HL-60/S4 treated with phorbol 12-myristate 13-acetate at 8.2 ng/mL for 4 days and 3 days (cell line): ENCODE data around the gene SYNDIG1.

ENCODE experiments used
- in situ Hi-C: fragments of 300-500 bp; cut with MboI; formaldehyde crosslinking; loops from 2 replicates; pipeline ENCODE4 v1.15.0; 2022; ENCODE audit warnings: low sequenced_read_pairs

SYNDIG1 gene

DNA sequence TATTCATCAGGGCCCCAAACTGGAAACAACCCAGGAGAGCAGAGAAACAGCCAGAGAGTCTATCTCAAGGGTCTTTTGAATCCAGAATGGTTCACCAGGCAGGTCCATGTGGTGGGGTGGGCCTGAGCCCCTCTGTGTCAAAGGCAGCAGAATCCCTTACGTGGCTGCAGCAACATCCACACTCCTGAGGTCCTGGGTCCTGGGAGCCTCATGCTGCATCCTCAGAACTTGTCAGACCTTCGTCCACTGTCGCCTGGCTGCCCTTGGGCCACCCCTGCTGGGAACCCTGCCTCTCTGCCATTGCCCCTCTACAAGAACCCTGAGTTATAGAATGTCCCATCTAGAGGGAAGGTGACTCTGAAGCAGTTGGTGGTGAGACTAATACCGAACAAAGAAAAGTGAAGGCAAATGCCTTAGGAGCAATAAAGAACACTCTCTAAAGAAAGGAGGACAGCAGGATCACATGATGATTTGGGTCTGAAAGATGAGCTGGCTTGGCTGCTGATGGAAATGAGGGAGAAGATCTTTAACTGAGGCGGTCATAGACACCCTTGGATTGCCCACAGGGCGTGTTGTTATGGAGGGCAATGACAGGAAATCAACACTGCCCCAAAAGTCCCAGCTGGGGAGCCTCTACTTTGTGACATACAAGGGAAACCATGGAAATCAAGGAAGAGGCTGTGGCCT, 161.2 kb downstream of the SYNDIG1 start:
- in situ Hi-C loops, result no loop called here

DNA sequence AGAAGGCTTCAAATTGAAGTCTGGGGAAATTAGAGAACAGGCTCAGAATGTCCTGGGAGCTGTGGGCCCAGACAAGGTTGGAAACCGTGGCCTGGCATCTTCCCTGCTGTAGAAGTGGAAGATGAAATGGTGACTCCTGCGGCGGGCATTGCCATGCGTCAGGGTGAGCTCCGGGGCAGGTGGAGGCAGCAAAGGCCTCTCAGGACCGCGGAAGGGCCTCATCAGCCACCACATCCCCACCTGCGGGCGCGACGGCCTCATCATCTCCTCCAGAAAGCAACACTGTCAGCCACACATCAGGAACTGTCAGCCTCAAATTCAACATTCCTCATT, 161.7 kb downstream of the SYNDIG1 start:
- in situ Hi-C loops, result no loop called here

DNA sequence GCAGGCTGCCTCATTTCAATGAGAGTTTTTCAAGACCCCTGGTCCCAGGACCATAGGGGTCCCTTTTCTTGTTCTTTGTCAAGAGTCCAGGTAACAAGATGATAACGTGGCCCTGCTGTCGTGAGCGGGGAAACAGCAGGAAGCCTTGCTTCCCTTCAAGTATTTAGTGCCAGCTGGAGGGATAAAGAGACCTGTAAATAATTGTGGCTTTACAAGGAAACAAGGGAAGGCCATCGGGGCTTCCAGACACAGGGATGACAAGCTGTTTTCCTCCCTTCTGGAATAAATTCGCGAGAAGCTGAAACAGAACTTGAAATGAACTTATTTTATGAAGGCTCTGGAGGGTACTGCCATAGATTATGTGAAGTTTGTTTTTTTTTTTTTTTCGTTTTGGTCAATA, 163.2 kb downstream of the SYNDIG1 start:
- in situ Hi-C loops, result no loop called here

DNA sequence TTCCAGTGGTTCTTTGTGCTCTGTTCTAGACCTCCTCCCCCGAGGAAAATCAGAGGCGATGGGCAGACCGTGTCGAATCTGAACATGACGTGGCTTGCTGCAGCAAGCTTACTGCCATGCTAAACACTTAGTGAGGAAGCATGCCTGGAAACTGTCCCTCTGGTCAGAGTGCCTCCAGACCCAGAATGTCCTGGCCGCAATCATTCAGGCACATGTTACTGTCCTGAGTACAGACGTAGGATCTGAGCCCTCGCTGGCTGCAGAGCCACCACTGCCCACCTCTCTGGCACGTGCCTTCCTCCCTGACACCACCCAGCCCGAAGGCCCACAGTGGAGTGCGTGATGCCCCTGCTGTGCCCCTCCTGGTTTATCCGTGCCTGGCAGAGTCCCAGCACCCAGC, 163.6 kb downstream of the SYNDIG1 start:
- in situ Hi-C loops, result no loop called here

DNA sequence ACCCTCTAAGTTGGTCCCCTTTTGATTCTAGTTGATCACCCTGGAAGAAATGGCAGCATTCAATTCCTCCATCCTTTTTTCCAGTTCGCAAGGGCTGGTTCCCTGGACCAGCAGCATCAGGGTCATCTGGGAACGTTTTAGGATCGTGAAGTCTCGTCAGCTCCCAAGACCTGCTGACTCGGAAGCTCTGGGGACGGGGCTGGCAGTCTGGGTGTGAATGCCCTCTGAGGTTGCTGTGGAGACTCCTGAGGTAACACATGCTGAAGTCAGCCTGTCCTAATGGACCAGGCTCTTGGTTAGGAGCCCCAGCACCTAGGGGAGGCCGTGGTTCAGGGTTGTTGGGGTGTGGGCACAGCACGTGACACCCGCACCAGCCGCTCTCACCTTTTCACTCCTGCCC, 164.1 kb downstream of the SYNDIG1 start:
- in situ Hi-C loops, result no loop called here

DNA sequence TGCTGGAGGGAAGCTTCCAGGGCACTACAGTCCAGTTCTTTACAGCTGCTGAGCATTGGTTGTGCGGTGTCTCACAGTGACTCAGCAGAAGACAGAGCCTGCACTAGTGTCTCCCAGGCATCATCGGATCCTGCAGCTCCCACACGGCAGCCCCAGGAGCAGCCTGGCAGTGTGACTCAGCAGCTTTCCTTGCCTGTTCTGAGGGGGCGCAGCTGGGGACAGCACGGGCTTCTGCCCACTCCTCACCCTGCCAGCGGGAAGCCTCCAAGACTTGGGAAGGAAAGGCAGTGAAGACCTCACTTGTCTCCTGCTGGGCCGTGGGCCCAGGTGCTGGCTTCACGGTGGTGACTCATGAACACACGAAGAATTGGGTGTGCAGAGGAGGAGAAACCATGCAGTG, 165.4 kb downstream of the SYNDIG1 start:
- in situ Hi-C loops, result no loop called here

DNA sequence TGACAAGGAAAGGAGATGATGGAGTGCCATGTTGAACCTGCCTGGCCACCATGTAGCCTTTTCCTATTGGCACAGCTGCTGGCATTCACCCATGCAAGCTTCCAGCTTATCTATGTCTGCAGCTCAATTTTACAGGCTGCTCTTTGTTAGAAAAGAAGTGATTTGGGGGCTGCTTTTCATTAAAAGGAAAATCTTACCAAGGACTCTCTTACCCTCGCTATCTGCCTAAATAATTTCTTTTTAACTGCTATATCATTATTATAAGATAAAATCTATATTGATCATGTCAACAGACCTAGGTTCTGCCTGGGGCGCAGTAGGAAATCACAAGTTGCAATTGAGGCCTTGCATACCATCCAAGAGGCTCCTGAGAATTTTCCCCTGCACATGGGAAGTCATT, 167.2 kb downstream of the SYNDIG1 start:
- in situ Hi-C loops, result no loop called here

DNA sequence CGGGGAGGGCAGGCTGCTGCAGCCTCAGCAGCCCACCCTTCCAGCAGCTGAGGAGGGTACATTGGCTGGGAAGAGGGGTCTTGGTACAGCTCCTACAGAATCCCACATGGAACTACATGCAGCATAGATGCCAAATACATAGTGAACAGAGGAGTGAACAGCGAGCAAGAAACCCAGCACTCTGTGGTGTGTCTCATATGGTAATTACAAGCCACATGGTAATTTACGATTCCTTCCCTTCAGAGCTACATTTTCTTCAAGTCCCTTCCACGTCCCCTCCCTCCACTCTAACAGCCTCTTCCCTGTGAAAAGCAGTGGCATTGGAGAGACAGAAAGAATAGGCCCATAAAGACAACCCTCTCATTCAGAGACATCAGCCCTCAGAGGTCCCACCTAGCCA, 167.7 kb downstream of the SYNDIG1 start:
- in situ Hi-C loops, result no loop called here

DNA sequence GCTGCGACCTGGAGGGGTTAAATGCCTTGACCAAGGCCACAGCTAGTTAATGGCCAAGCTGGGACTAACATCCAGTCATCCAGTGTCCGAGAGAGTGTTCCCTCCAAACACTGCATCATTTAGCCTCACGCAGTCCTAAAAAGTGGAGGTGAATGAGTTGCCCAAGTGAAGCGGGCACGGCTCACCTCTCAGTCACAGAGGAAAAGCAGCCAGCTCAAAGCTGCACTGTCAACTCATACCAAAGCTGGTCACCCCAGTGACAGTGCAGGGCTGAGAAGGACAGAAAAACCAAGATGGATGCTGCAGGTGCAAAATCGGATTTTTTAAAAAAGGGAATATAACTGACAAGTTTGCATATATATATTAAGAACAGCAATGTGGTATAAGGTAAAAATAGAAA, 168.5 kb downstream of the SYNDIG1 start:
- in situ Hi-C loops, result no loop called here

DNA sequence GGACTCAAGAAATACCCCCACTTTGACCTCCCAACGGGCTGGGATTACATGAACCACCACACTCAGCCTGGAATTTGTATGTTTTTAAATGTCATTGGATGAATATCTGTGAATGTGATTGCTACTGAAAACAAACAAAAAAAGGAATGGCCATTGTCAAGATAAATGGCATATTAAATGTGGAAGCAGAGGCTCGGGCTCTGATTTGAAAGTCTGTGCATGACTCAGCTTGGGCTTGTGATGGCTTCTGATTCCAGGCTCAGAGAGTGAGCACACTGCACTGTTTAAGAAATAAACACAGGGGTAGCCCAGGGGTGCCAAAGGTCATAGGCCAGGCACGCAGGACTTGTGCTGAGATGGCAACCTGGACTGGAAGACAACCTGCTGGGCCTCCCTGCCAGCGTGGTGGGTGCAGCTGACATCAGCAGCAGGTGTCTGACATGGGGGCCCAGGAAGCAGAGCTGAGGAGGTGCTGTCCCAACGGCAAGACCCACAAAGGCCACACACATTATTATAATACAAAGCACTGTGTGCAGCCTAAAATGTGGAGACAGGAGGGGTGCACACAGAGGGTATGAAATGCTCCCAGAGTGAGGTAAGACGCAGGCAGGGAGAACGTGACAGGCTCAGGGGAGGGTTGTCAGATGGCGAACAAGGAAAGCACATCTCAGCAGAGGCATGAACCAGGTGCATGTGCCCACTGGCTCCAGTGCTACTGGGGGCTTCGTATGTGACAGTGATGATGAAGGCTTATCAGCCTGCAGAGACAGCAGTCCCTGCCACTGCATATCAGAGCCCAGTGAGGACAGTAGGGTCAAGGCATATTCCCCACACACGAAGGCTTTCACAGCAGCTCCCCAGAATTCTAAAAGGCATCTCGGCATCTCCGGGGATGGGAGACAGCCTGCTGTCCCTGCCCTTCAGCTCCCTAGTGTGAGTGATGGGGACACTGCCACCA, 169.4 kb downstream of the SYNDIG1 start:
- in situ Hi-C loops, result no loop called here

DNA sequence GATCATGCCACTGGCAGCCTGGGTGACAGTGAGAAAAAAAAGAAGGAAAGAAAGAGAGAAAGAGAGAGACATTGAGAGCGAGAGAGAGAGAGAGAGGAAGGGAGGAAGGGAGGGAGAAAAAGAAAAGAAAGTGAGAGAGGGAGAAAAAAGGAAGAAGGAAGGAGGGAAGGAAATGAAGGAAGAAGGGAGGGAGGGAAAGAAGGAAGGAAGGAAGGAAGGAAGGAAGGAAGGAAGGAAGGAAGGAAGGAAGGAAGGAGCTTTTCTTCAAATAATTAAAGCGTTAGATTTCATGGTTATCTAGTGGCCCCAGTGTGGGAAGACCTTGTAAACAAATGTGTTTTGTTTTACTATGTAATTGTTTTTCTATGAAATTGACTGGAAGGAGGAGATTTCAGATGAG, 170.8 kb downstream of the SYNDIG1 start:
- in situ Hi-C loops, result no loop called here

DNA sequence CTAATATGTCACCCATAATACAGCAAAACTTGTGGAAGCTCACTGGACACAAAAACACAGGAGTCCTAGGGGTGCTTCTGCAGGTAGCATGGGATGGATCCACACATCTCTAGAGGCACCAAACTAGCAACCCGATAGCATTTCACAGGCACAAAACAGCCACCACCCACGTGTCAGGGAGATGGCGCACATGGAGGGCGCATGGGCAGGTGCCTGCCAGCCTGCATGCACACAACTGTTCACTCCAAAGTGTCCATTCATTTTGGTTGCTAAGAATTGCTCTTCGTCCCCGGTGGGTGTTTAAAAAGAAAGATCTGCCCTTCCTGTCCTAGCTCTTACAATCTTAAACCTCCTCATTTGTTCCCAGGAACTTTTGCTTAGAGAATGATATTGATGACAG, 171.3 kb downstream of the SYNDIG1 start:
- in situ Hi-C loops, result no loop called here

DNA sequence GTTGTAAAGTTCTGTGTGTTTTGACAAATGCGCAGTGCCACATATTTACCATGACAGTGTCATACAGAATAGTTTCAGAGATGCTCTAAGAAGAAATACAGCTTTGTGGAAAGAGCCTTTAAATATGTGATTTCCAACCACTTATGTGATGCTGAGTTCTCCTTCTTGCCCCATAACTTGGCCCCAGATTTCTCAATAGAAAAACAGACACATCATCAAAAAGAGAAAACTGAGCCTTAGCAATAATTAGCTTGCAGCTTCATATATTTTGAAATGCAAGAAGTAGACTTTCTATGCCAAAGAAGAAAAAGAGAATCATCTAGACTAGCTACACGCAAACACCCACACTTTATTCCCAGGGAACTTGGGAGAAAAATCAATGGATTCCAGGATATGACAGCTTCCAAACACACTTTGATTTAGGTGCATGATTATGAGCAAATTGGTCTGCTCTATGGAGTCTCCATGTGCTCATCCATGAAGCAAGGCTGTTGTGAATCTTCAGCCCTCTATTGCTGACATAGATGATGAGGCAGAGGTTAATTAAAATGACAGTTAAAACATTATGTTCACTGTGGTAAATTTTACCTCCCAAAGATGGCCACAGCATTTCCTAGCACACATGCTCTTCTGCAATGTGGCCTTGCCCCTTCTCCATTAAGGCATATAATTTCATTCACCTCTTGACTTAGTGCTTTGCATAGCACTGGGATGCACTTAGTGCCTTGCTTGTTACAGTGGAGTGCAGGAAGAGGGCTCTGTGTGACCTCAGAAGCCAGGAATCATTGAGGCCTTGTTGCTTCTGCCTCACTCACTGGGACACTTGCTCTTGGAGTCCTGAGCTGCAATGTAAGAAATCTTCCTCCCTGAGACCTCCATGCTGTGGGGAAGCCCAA, 174.6 kb downstream of the SYNDIG1 start:
- in situ Hi-C loops, result no loop called here

DNA sequence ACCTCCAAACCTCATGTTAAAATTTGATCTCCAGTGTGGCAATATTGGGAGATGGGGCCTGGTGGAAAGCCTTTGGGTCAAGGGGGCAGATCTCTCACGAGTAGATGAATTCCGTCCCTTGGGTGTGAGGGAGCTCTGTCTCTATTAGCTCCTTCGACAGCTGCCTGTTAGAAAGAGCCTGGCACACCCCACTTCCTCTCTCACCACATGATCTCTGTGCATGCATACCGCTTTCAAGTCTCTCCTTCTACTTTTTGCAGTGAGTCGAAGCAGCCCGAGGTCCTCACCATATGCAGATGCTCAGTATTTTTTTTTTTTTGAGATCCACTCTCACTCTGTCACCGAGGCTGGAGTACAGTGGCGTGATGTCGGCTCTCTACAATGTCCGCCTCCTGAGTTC, 176.9 kb downstream of the SYNDIG1 start:
- in situ Hi-C loops, result no loop called here

DNA sequence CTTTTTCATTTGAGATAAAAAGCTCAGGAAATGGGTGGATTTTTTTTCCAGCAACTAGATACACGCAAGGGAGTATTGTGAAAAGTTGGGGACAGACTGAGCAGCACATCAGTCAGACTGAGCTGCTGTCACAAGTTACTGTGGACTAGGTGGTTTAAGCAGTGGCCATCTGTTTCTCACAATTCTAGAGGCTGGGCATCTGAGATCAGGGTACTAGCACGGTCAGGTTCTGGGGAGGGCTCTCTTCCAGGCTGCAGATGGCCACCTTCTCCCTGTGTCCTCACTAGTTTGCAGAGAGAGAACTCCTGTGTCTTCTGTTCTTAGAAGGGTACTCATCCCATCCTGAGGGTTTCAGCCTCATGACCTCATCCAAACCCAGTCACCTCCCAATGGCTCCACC, 178.3 kb downstream of the SYNDIG1 start:
- in situ Hi-C loops, result no loop called here

DNA sequence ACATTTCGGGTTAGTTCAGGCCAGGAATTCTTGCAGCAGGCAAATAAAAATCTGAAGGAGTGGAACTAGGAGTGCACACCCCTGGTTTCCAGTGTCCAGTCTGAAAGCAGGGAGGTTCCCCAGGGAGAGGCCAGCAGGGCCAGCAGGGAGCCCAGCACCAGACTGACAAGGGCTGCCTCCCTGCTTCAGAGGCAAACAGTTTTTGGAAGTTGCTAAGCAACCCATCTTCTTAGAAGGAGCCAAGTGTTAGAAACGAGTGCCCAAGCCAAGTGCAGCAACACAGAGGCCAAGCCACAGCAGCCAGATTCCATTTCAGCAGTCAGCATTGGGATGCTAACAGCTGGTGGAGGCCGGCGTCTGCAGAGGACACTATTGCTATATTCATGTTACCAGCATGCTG, 179.1 kb downstream of the SYNDIG1 start:
- in situ Hi-C loops, result no loop called here

DNA sequence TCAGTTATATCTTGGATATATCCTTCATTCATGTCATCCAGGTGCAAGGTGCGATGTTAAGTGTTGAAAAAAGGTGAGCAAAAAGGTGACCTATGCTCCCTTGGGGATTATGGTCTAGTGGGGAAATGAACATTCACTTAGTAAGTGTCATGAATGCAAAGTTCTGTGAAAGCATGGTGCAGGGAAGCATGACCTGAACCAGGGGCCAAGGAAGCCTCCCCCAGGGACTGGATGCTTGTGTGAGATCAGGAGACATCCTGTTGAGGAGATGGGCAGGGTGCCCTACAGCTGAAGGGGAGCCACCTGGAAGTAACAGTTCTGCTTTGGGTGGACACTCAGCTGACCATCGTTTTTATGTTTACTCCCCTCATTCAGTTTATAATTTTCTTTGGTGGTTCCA, 179.5 kb downstream of the SYNDIG1 start:
- in situ Hi-C loops, result no loop called here

DNA sequence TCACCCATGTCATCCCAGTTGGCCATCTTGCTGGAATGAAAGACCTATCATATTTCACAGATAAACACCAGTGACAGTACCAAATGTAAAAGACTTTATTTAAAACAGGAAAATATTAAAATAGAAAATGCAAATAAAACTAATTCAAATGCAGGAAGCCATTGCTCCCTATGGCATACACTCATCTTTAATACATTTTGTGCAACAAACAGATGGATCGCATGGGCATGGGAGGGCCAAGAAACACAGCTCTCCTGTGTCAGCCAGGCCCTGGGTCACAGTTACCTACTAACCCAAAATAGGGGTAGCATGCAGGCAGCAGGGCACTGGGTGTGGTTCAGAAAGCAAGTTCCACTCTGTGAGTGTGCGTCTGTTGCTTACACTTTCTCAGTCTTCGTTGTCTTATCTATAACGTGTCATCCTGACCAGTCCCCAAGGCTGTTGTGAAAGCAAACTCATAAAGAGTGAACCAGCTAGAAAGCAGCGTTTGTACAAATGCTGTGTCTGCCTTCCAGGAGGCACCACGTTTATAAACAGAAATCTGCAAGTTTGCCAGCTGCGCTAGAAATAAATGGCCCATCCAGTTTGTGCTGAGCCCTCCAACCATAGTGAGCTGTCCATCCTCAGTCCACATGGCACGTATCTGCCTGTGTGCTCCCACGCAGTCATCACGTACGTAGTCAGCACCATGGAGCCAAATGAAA, 180.5 kb downstream of the SYNDIG1 start:
- in situ Hi-C loops, result no loop called here

DNA sequence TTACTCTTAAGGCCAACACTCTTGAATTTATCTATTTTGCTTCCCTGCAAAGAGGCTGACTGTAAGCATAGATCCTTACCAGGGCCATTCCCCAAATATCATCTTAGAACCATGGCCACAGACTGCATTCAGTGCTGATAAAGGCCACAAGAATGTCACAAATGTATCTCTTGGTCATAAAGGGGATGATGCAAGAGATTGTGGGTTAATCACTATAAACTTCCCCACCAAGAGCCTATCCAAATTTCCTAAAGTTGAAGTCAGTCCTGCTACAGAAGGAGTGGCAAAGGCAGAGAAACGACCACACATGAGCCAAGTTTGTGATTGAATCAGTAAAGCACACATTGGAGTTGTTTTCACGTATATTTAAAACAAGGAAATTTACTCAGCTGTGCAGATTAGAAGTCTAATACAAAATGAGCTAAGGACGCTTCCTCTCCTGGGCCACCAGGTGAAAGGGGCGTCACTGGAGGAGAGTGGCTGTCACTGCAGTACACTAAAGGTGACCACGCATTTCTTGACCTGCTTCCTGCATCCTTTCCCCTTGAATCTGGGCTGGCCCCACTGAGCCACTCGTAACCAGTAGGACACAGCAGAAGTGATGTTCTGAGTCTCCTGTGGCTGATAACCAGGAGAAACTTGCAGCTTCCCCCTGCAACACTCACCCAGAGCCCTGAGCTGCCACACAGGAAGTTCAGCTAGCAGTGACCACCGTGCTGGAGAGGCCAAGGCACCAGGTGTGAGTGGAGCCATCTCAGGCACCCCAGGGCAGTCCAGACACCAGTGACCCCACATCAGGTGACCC, 181.9 kb downstream of the SYNDIG1 start:
- in situ Hi-C loops, result no loop called here

DNA sequence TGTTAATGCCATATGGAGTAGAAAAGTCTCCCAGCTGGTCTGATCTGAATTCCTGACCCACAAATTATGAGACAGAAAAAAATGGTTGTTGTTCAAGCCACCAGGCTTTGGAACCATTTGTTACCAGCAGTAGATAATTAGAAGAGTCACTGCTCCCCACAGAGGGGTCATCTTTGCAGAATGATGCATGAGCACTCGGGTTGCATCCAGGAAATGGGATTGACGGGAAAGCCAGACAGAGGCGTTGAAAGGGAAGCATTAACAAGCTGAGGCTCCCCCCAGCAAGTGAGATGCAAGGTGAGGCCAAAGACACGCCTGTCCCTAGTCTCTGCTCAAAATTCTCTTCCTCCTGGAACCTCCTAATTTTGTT, 182.5 kb downstream of the SYNDIG1 start:
- in situ Hi-C loops, result no loop called here
